Activated naive CD8-positive, alpha-beta T cell (primary cell): ENCODE data around the gene SEC22B.
"Not testable (repeated sequence)": the region's sequence is repeated elsewhere in the genome, so short reads cannot be mapped to it uniquely, and the experiment has no call there.

ENCODE experiments used
- H3K27ac Mint-ChIP-seq: one replicate; pipeline ENCODE4 v1.8.0; 2021; ENCODE audit warnings: mixed read lengths
- H3K27me3 Mint-ChIP-seq: one replicate; pipeline ENCODE4 v1.8.0; 2021; ENCODE audit warnings: mixed read lengths
- H3K36me3 Mint-ChIP-seq: one replicate; pipeline ENCODE4 v1.8.0; 2021; ENCODE audit warnings: mixed read lengths
- H3K4me1 Mint-ChIP-seq: one replicate; pipeline ENCODE4 v1.8.0; 2021; ENCODE audit warnings: low read depth, mixed read lengths
- H3K4me3 Mint-ChIP-seq: one replicate; pipeline ENCODE4 v1.8.0; 2021; ENCODE audit warnings: mild to moderate bottlenecking, mixed read lengths
- H3K9me3 Mint-ChIP-seq: one replicate; pipeline ENCODE4 v1.8.0; 2021; ENCODE audit warnings: low read depth, mixed read lengths

SEC22B gene

GRCh38 chr1:120109656-120110055, 66.7 kb downstream of the SEC22B start:
- H3K36me3 Mint-ChIP-seq, result not testable (repeated sequence)

GRCh38 chr1:120109180-120109579, 67.1 kb downstream of the SEC22B start:
- H3K4me3 Mint-ChIP-seq, H3K36me3 Mint-ChIP-seq, H3K4me1 Mint-ChIP-seq, H3K9me3 Mint-ChIP-seq, H3K27ac Mint-ChIP-seq, H3K27me3 Mint-ChIP-seq: not testable (repeated sequence)

More at GRCh38 chr1:120109656-120110055, 66.7 kb downstream of the SEC22B start:
- H3K9me3 Mint-ChIP-seq, H3K27me3 Mint-ChIP-seq, H3K27ac Mint-ChIP-seq, H3K4me3 Mint-ChIP-seq, H3K4me1 Mint-ChIP-seq: not testable (repeated sequence)

- not testable (repeated sequence) for H3K4me1 Mint-ChIP-seq, H3K27ac Mint-ChIP-seq, H3K9me3 Mint-ChIP-seq
Measured at GRCh38 chr1:120105288-120105687, 71.0 kb downstream of the SEC22B start.

GRCh38 chr1:120103768-120104167, 72.6 kb downstream of the SEC22B start:
- H3K4me1 Mint-ChIP-seq, result peaks cover 12% of the 10 kb centered on the region
- not testable (repeated sequence) for H3K36me3 Mint-ChIP-seq, H3K4me3 Mint-ChIP-seq, H3K27ac Mint-ChIP-seq, H3K27me3 Mint-ChIP-seq, H3K9me3 Mint-ChIP-seq

More at GRCh38 chr1:120105288-120105687, 71.0 kb downstream of the SEC22B start:
- H3K4me3 Mint-ChIP-seq, H3K36me3 Mint-ChIP-seq, H3K27me3 Mint-ChIP-seq: not testable (repeated sequence)

DNA sequence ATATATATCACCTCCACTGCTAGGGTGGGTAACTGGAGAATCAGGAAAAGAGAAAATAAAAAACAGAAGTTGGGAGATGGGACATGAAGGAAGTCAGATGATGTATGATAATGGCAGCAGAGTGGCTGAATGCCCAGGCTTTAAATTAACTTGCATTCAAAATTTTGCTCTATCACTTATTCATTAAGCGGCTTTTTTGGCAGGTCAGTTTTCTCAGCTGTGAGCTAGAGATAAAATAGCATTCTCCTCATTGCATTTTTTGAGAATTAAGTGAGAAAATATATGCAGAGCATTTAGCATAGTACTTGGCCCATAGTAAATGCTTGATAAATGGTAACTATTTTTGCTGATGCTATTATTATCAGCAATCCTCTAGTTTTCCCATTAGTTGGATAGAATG, 74.7 kb downstream of the SEC22B start:
- H3K27ac Mint-ChIP-seq, H3K27me3 Mint-ChIP-seq, H3K9me3 Mint-ChIP-seq, H3K36me3 Mint-ChIP-seq, H3K4me3 Mint-ChIP-seq: not testable (repeated sequence)
- H3K4me1 Mint-ChIP-seq, result peaks cover 13% of the 10 kb centered on the region
